Trophoblast cell (in vitro differentiated cells and primary cell): ENCODE measurements around the gene NFYC.

Experiments
- DNase-seq, 2 donors: peaks; one replicate each; pipeline ENCODE4 v3.0.0-alpha.2; 2016
- H2AFZ ChIP-seq: 2 replicates; pipeline ENCODE4 v1.6.1; 2013; ENCODE audit warnings: low read length, moderate library complexity, mild to moderate bottlenecking; ENCODE audit not compliant: insufficient read depth, poor library complexity
- H2AK5ac ChIP-seq: 2 replicates; pipeline ENCODE4 v1.6.1; 2013; ENCODE audit warnings: mild to moderate bottlenecking, low read length
- H2BK120ac ChIP-seq: 2 replicates; pipeline ENCODE4 v1.6.1; 2013; ENCODE audit warnings: low read length, mild to moderate bottlenecking, moderate library complexity; ENCODE audit not compliant: insufficient read depth, poor library complexity
- H2BK12ac ChIP-seq: 2 replicates; pipeline ENCODE4 v1.6.1; 2013; ENCODE audit warnings: mild to moderate bottlenecking, low read length, moderate library complexity
- H2BK5ac ChIP-seq: 2 replicates; pipeline ENCODE4 v1.6.1; 2013; ENCODE audit warnings: low read length, low read depth, moderate library complexity, mild to moderate bottlenecking; ENCODE audit not compliant: poor library complexity
- H3K14ac ChIP-seq: 2 replicates; pipeline ENCODE4 v1.6.1; 2013; ENCODE audit warnings: mild to moderate bottlenecking, low read length
- H3K18ac ChIP-seq: 2 replicates; pipeline ENCODE4 v1.6.1; 2013; ENCODE audit warnings: mild to moderate bottlenecking, low read length
- H3K23ac ChIP-seq: 2 replicates; pipeline ENCODE4 v1.6.1; 2013; ENCODE audit warnings: low read length
- H3K27ac ChIP-seq: 2 replicates; pipeline ENCODE4 v1.5.1; 2013; ENCODE audit warnings: low read depth, mild to moderate bottlenecking, inconsistent platforms, low read length, moderate library complexity
- H3K27me3 ChIP-seq: 2 replicates; pipeline ENCODE4 v1.6.1; 2013; ENCODE audit warnings: inconsistent platforms, mild to moderate bottlenecking, low read length, moderate library complexity; ENCODE audit not compliant: insufficient read depth
- H3K36me3 ChIP-seq, 2 experiments: 1 replicate in 1 of 2; 2 replicates in 1 of 2; pipeline ENCODE4 v1.6.1; 2013; ENCODE audit warnings: low read length in 2 of 2, mild to moderate bottlenecking in 2 of 2, moderate library complexity in 1 of 2; ENCODE audit not compliant: insufficient read depth in 2 of 2, control insufficient read depth in 1 of 2
- H3K4ac ChIP-seq: 2 replicates; pipeline ENCODE4 v1.6.1; 2013; ENCODE audit warnings: low read depth, mild to moderate bottlenecking, low read length, moderate library complexity
- H3K4me1 ChIP-seq, 2 experiments: 1 replicate in 1 of 2; 2 replicates in 1 of 2; pipeline ENCODE4 v1.6.1; 2013; ENCODE audit warnings: low read length in 2 of 2, mild to moderate bottlenecking in 2 of 2, moderate library complexity in 1 of 2; ENCODE audit not compliant: insufficient read depth in 2 of 2, control insufficient read depth in 1 of 2
- H3K4me2 ChIP-seq: 2 replicates; pipeline ENCODE4 v1.6.1; 2013; ENCODE audit warnings: inconsistent platforms, mild to moderate bottlenecking, low read length, moderate library complexity
- H3K4me3 ChIP-seq: 2 replicates; pipeline ENCODE4 v1.5.1; 2013; ENCODE audit warnings: mild to moderate bottlenecking, low read depth, low read length, inconsistent platforms
- H3K79me1 ChIP-seq: one replicate; pipeline ENCODE4 v1.6.1; 2013; ENCODE audit warnings: low read length
- H3K79me2 ChIP-seq: 2 replicates; pipeline ENCODE4 v1.6.1; 2013; ENCODE audit warnings: low read length, mild to moderate bottlenecking; ENCODE audit not compliant: control insufficient read depth, insufficient read depth, poor library complexity
- H3K9ac ChIP-seq: 2 replicates; pipeline ENCODE4 v1.6.1; 2013; ENCODE audit warnings: mild to moderate bottlenecking, low read length
- H3K9me3 ChIP-seq: 2 replicates; pipeline ENCODE4 v1.6.1; 2013; ENCODE audit warnings: low read depth, mild to moderate bottlenecking, control low read depth, inconsistent platforms, low read length; ENCODE audit not compliant: insufficient read depth
- H4K12ac ChIP-seq: 2 replicates; pipeline ENCODE4 v1.6.1; 2013; ENCODE audit warnings: low read depth, mild to moderate bottlenecking, low read length, moderate library complexity
- H4K8ac ChIP-seq: 2 replicates; pipeline ENCODE4 v1.6.1; 2013; ENCODE audit warnings: low read depth, mild to moderate bottlenecking, low read length, moderate library complexity
- H4K91ac ChIP-seq: one replicate; pipeline ENCODE4 v1.6.1; 2013; ENCODE audit warnings: low read depth, mild to moderate bottlenecking, low read length, moderate library complexity
- WGBS: extraction: QIAGEN DNeasy Blood & Tissue Kit; methylation state at CpG from one replicate; pipeline ENCODE4 v1.1.7; 2013; ENCODE audit warnings: missing lambda C conversion rate; ENCODE audit not compliant: insufficient read length, insufficient coverage; ENCODE audit errors: extremely low coverage; 5-methylcytosine and 5-hydroxymethylcytosine counted together

The NFYC gene

GRCh38 chr1:40789342-40789598 lies 97.8 kb downstream of the NFYC start:
- Histone ChIP-seq H3K14ac (no peak overlapping the region), H3K36me3 (no peaks in the 10 kb centered on the region), H3K4me1 (peaks cover under 1 to 1% of the 10 kb centered on the region in 2 experiments), H3K23ac (no peak overlapping the region), H2AK5ac (no peak overlapping the region), H3K9ac (no peak overlapping the region), H3K9me3 (no peaks in the 10 kb centered on the region), H3K4ac (no peak overlapping the region), H3K4me3 (no peak overlapping the region), H3K79me2 (no peaks in the 10 kb centered on the region), H2AFZ (no peak overlapping the region), H3K18ac (no peak overlapping the region), H4K12ac (no peak overlapping the region), H2BK120ac (no peak overlapping the region), H4K8ac (no peak overlapping the region), H3K27me3 (peaks cover 10% of the 10 kb centered on the region), H3K4me2 (no peak overlapping the region), H3K79me1 (no peaks in the 10 kb centered on the region), H2BK5ac (no peak overlapping the region), H3K27ac (no peak overlapping the region), H4K91ac (no peak overlapping the region), H2BK12ac (no peak overlapping the region)
- DNase-seq: no peak
- no CpG with 5 or more reads among the region's 2 CpGs for WGBS

GRCh38 chr1:40789661-40790430 lies 98.3 kb downstream of the NFYC start:
- Histone ChIP-seq H2BK120ac (no peak overlapping the region), H3K4me1 (no peaks in the 10 kb centered on the region), H2AFZ (no peak overlapping the region), H3K4me2 (no peak overlapping the region), H4K91ac (no peak overlapping the region), H4K12ac (no peak overlapping the region), H3K14ac (no peak overlapping the region), H3K9me3 (no peaks in the 10 kb centered on the region), H3K4me3 (no peak overlapping the region), H2BK12ac (no peak overlapping the region), H3K18ac (no peak overlapping the region), H3K79me2 (no peaks in the 10 kb centered on the region), H3K4ac (no peak overlapping the region), H3K9ac (no peak overlapping the region), H2BK5ac (no peak overlapping the region), H2AK5ac (no peak overlapping the region), H3K79me1 (no peaks in the 10 kb centered on the region), H3K23ac (no peak overlapping the region), H3K36me3 (no peaks in the 10 kb centered on the region), H3K27me3 (peaks cover 4% of the 10 kb centered on the region), H3K27ac (no peak overlapping the region), H4K8ac (no peak overlapping the region)
- no CpG with 5 or more reads among the region's 13 CpGs for WGBS
- DNase-seq: no peak

- H4K12ac ChIP-seq: no peak overlapping the region
- no peak overlapping the region for H4K91ac ChIP-seq
- H3K79me2 ChIP-seq: no peaks in the 10 kb centered on the region
- no peak overlapping the region for H3K4me3 ChIP-seq
- no peak overlapping the region for H3K18ac ChIP-seq
- H3K14ac ChIP-seq: no peak overlapping the region
- no peak overlapping the region for H2AK5ac ChIP-seq
- H4K8ac ChIP-seq: no peak overlapping the region
- H3K4me2 ChIP-seq: no peak overlapping the region
- no peak overlapping the region for H3K4ac ChIP-seq
- H3K9me3 ChIP-seq: no peaks in the 10 kb centered on the region
- no peak overlapping the region for H3K27ac ChIP-seq
- no peak overlapping the region for H3K9ac ChIP-seq
- no peaks in the 10 kb centered on the region for H3K27me3 ChIP-seq
- H2BK12ac ChIP-seq: no peak overlapping the region
- no peak overlapping the region for H2BK5ac ChIP-seq
- H3K79me1 ChIP-seq: no peaks in the 10 kb centered on the region
- DNase-seq: no peak
- no peak overlapping the region for H3K23ac ChIP-seq
- H3K4me1 ChIP-seq: no peaks in the 10 kb centered on the region
- WGBS: no CpG with 5 or more reads among the region's 7 CpGs
- no peaks in the 10 kb centered on the region for H3K36me3 ChIP-seq
- H2BK120ac ChIP-seq: no peak overlapping the region
- H2AFZ ChIP-seq: no peak overlapping the region
Measured at GRCh38 chr1:40792036-40792435, 100.5 kb downstream of the NFYC start.

- H3K23ac ChIP-seq: peak overlapping the region; percentile 15
- no peaks in the 10 kb centered on the region for H3K79me2 ChIP-seq
- no peak overlapping the region for H3K4me3 ChIP-seq
- no peak overlapping the region for H2BK12ac ChIP-seq
- H3K14ac ChIP-seq: no peak overlapping the region
- H4K8ac ChIP-seq: no peak overlapping the region
- WGBS: no CpG with 5 or more reads among the region's 3 CpGs
- H3K4me2 ChIP-seq: no peak overlapping the region
- no peak overlapping the region for H2BK5ac ChIP-seq
- H3K79me1 ChIP-seq: no peaks in the 10 kb centered on the region
- no peak overlapping the region for H2BK120ac ChIP-seq
- no peak overlapping the region for H3K4ac ChIP-seq
- no peak for DNase-seq
- no peak overlapping the region for H3K18ac ChIP-seq
- no peaks in the 10 kb centered on the region for H3K36me3 ChIP-seq
- H3K27ac ChIP-seq: no peak overlapping the region
- H2AFZ ChIP-seq: no peak overlapping the region
- no peaks in the 10 kb centered on the region for H3K4me1 ChIP-seq
- no peak overlapping the region for H4K12ac ChIP-seq
- no peak overlapping the region for H3K9ac ChIP-seq
- H4K91ac ChIP-seq: no peak overlapping the region
- no peaks in the 10 kb centered on the region for H3K27me3 ChIP-seq
- no peak overlapping the region for H2AK5ac ChIP-seq
- no peaks in the 10 kb centered on the region for H3K9me3 ChIP-seq
Measured at GRCh38 chr1:40793617-40794016, 102.1 kb downstream of the NFYC start.
